GM21723 (cell line): ENCODE measurements around the gene VGLL2.

Experiments used
- ATAC-seq: cut with Tn5 transposase; IDR thresholded peaks from one replicate; pipeline ENCODE4 v1.9.1; 2021; ENCODE audit warnings: mild to moderate bottlenecking, moderate library complexity; ENCODE audit not compliant: unreplicated experiment

VGLL2 gene

DNA sequence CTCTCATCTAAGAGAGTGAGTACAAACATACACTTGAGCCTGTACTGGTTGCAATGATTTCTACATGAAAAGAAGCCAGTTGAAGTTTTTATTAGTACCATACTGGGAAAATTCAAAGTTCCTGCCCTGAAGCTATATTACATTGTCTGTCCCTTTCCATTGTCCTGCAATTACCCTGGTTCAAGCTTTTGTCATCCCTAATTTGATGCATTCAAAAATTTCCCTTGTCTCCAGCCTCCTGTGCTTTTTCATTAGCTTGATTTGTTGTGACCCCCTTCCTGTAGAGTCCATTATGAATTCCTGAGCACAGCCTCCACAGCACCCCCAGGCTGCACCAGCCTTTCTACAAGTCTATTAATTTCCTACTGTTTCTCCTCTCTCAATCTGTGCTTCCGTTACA lies 46.4 kb downstream of the VGLL2 start:
- no peak for ATAC-seq

DNA sequence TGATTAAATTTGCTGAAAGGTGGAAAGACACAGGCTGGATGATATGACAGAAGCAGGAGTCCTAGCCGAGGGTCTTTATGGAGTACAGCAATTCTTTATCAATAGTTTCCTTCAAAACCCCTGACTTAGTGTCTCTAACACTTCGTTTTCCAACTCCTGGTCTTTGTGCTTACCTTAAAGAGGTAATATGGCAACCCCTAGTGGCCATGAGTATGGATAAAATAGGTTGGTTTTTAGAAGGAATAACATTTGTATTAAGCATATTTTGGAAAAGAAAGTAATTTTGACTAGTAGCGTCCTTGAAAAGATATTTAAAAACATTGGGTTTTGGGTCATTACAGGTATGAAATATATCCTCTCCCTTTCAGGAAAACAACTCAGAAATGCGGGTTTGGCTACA lies 51.9 kb downstream of the VGLL2 start:
- ATAC-seq = peak; percentile 56
